ENCODE data around the gene ARHGAP42. TPM values are rescaled to one million over a fixed set of nuclear protein-coding genes. Genes with fewer than 3 reads are reported as not detected.
A peak's percentile ranks its signal among the peaks of the same experiment; 100 is the strongest.

The ARHGAP42 gene
- total and polyA plus RNA-seq, 2 experiments from 2014 or later = 0.74 to 2.7 TPM

GRCh38 chr11:100940111-100940510 is 253.0 kb downstream of the ARHGAP42 start:
- Histone ChIP-seq H3F3A (ENCODE audit: insufficient read depth) (no peaks in the 10 kb centered on the region), H3K9ac (no peak overlapping the region), H3K9me3 (ENCODE audit: low read depth) (no peaks in the 10 kb centered on the region), H2AFZ (no peak overlapping the region), H3K4me2 (ENCODE audit: unreplicated experiment) (no peak overlapping the region), H3K4me1 (ENCODE audit: insufficient read depth) (no peaks in the 10 kb centered on the region), H3K36me3 (ENCODE audit: low read depth) (no peaks in the 10 kb centered on the region), H3K27ac (no peak overlapping the region), H3K9me2 (ENCODE audit: insufficient read depth) (no peaks in the 10 kb centered on the region), H3K27me3 (replicated peaks; ENCODE audit: insufficient read depth) (no peaks in the 10 kb centered on the region), H4K20me1 (ENCODE audit: insufficient read depth) (no peaks in the 10 kb centered on the region), H3K4me3 (no peak overlapping the region), H3K79me2 (ENCODE audit: insufficient read depth) (no peaks in the 10 kb centered on the region)
- 67% methylated on average over 3 of the region's 3 CpGs for WGBS, 2 experiments (ENCODE audit: low coverage in 1 of 2, low lambda C conversion rate in 2 of 2, missing lambda C conversion rate in 2 of 2)
- no peak for DNase-seq
- no peak for TF ChIP-seq EZH2 (IDR thresholded peaks at IDR 0.05; ENCODE audit: insufficient read depth, poor library complexity, severe bottlenecking)
- TF ChIP-seq EZH2phosphoT487 (IDR thresholded peaks at IDR 0.05; ENCODE audit: insufficient read depth, low read depth) = no peak
- in situ Hi-C loops (cut with MboI) = no loop called here

GRCh38 chr11:100941033-100941432 is 253.9 kb downstream of the ARHGAP42 start:
- Histone ChIP-seq H2AFZ (no peak overlapping the region), H3K9me2 (ENCODE audit: insufficient read depth) (no peaks in the 10 kb centered on the region), H3K9ac (no peak overlapping the region), H3K36me3 (ENCODE audit: low read depth) (no peaks in the 10 kb centered on the region), H3F3A (ENCODE audit: insufficient read depth) (no peaks in the 10 kb centered on the region), H3K79me2 (ENCODE audit: insufficient read depth) (no peaks in the 10 kb centered on the region), H3K27ac (no peak overlapping the region), H4K20me1 (ENCODE audit: insufficient read depth) (no peaks in the 10 kb centered on the region), H3K4me3 (no peak overlapping the region), H3K9me3 (ENCODE audit: low read depth) (no peaks in the 10 kb centered on the region), H3K4me1 (ENCODE audit: insufficient read depth) (no peaks in the 10 kb centered on the region), H3K27me3 (replicated peaks; ENCODE audit: insufficient read depth) (no peaks in the 10 kb centered on the region), H3K4me2 (ENCODE audit: unreplicated experiment) (no peak overlapping the region)
- in situ Hi-C loops (cut with MboI) = no loop called here
- no peak for DNase-seq
- 71 to 84% methylated on average over 2 of the region's 2 CpGs for WGBS, 2 experiments (ENCODE audit: low coverage in 1 of 2, low lambda C conversion rate in 2 of 2, missing lambda C conversion rate in 2 of 2)
- TF ChIP-seq EZH2 (IDR thresholded peaks at IDR 0.05; ENCODE audit: insufficient read depth, poor library complexity, severe bottlenecking) = no peak
- TF ChIP-seq EZH2phosphoT487 (IDR thresholded peaks at IDR 0.05; ENCODE audit: insufficient read depth, low read depth) = no peak

GRCh38 chr11:100942016-100942415 is 254.9 kb downstream of the ARHGAP42 start:
- no peaks in the 10 kb centered on the region for H3K9me2 ChIP-seq (ENCODE audit: insufficient read depth)
- H3K79me2 ChIP-seq (ENCODE audit: insufficient read depth) = no peaks in the 10 kb centered on the region
- H3K9me3 ChIP-seq (ENCODE audit: low read depth) = no peaks in the 10 kb centered on the region
- no peaks in the 10 kb centered on the region for H4K20me1 ChIP-seq (ENCODE audit: insufficient read depth)
- H3K27ac ChIP-seq = no peak overlapping the region
- no peak overlapping the region for H2AFZ ChIP-seq
- TF ChIP-seq EZH2phosphoT487 (IDR thresholded peaks at IDR 0.05; ENCODE audit: insufficient read depth, low read depth) (no peak), EZH2 (IDR thresholded peaks at IDR 0.05; ENCODE audit: insufficient read depth, poor library complexity, severe bottlenecking) (no peak)
- H3K27me3 ChIP-seq (replicated peaks; ENCODE audit: insufficient read depth) = no peaks in the 10 kb centered on the region
- 73 to 77% methylated on average over 4 of the region's 4 CpGs for WGBS, 2 experiments (ENCODE audit: low coverage in 1 of 2, low lambda C conversion rate in 2 of 2, missing lambda C conversion rate in 2 of 2)
- no peaks in the 10 kb centered on the region for H3F3A ChIP-seq (ENCODE audit: insufficient read depth)
- H3K4me3 ChIP-seq = no peak overlapping the region
- H3K4me2 ChIP-seq (ENCODE audit: unreplicated experiment) = no peak overlapping the region
- in situ Hi-C loops (cut with MboI) = no loop called here
- H3K9ac ChIP-seq = no peak overlapping the region
- no peaks in the 10 kb centered on the region for H3K4me1 ChIP-seq (ENCODE audit: insufficient read depth)
- DNase-seq = peak; percentile 10
- no peaks in the 10 kb centered on the region for H3K36me3 ChIP-seq (ENCODE audit: low read depth)

- no peak overlapping the region for H3K4me3 ChIP-seq
- no peaks in the 10 kb centered on the region for H4K20me1 ChIP-seq (ENCODE audit: insufficient read depth)
- no peak overlapping the region for H2AFZ ChIP-seq
- no peak for TF ChIP-seq EZH2 (IDR thresholded peaks at IDR 0.05; ENCODE audit: insufficient read depth, poor library complexity, severe bottlenecking)
- no peak for TF ChIP-seq EZH2phosphoT487 (IDR thresholded peaks at IDR 0.05; ENCODE audit: insufficient read depth, low read depth)
- H3K27me3 ChIP-seq (replicated peaks; ENCODE audit: insufficient read depth) = no peaks in the 10 kb centered on the region
- H3K27ac ChIP-seq = no peak overlapping the region
- no peaks in the 10 kb centered on the region for H3K4me1 ChIP-seq (ENCODE audit: insufficient read depth)
- no peaks in the 10 kb centered on the region for H3K9me2 ChIP-seq (ENCODE audit: insufficient read depth)
- H3K9me3 ChIP-seq (ENCODE audit: low read depth) = no peaks in the 10 kb centered on the region
- no peaks in the 10 kb centered on the region for H3K79me2 ChIP-seq (ENCODE audit: insufficient read depth)
- H3K36me3 ChIP-seq (ENCODE audit: low read depth) = no peaks in the 10 kb centered on the region
- no peak overlapping the region for H3K4me2 ChIP-seq (ENCODE audit: unreplicated experiment)
- no peak for DNase-seq
- WGBS, 2 experiments (ENCODE audit: low coverage in 1 of 2, low lambda C conversion rate in 2 of 2, missing lambda C conversion rate in 2 of 2) = 93 to 95% methylated on average over 2 of the region's 2 CpGs
- in situ Hi-C loops (cut with MboI) = no loop called here
- no peak overlapping the region for H3K9ac ChIP-seq
- H3F3A ChIP-seq (ENCODE audit: insufficient read depth) = no peaks in the 10 kb centered on the region
Observed at GRCh38 chr11:100948936-100949335, 261.8 kb downstream of the ARHGAP42 start.

- Histone ChIP-seq H3F3A (ENCODE audit: insufficient read depth) (no peaks in the 10 kb centered on the region), H3K36me3 (ENCODE audit: low read depth) (no peaks in the 10 kb centered on the region), H3K27ac (no peak overlapping the region), H3K79me2 (ENCODE audit: insufficient read depth) (no peaks in the 10 kb centered on the region), H3K4me1 (ENCODE audit: insufficient read depth) (no peaks in the 10 kb centered on the region), H2AFZ (no peak overlapping the region), H3K9me2 (ENCODE audit: insufficient read depth) (no peaks in the 10 kb centered on the region), H3K27me3 (replicated peaks; ENCODE audit: insufficient read depth) (no peaks in the 10 kb centered on the region), H3K9me3 (ENCODE audit: low read depth) (no peaks in the 10 kb centered on the region), H3K4me2 (ENCODE audit: unreplicated experiment) (no peak overlapping the region), H4K20me1 (ENCODE audit: insufficient read depth) (no peaks in the 10 kb centered on the region), H3K4me3 (no peak overlapping the region), H3K9ac (no peak overlapping the region)
- in situ Hi-C loops (cut with MboI) = no loop called here
- DNase-seq = no peak
- no peak for TF ChIP-seq EZH2phosphoT487 (IDR thresholded peaks at IDR 0.05; ENCODE audit: insufficient read depth, low read depth)
- TF ChIP-seq EZH2 (IDR thresholded peaks at IDR 0.05; ENCODE audit: insufficient read depth, poor library complexity, severe bottlenecking) = no peak
- 97 to 100% methylated on average over 2 of the region's 2 CpGs for WGBS, 2 experiments (ENCODE audit: low coverage in 1 of 2, low lambda C conversion rate in 2 of 2, missing lambda C conversion rate in 2 of 2)
Observed at GRCh38 chr11:100949443-100949842, 262.4 kb downstream of the ARHGAP42 start.
